HUDEP-2 (cell line): ENCODE data around the gene KIR2DL4.
"Not testable (repeated sequence)": the region's sequence is repeated elsewhere in the genome, so short reads cannot be mapped to it uniquely, and the experiment has no call there.

Experiments used
- DNase-seq, 76 experiments: peaks; one replicate each; lab custom pipeline; 2025; ENCODE audit not compliant: unreplicated experiment in 76 of 76; lab: John Stamatoyannopoulos, UW

Gene KIR2DL4

GRCh38 chr19:54804101-54804500 lies 691 bp downstream of the KIR2DL4 start:
- DNase-seq, result no peak

GRCh38 chr19:54804571-54804970 lies 1.2 kb downstream of the KIR2DL4 start:
- no peak for DNase-seq

GRCh38 chr19:54805665-54806515 lies 2.5 kb downstream of the KIR2DL4 start:
- DNase-seq, result no peak

GRCh38 chr19:54806516-54806838 lies 3.1 kb downstream of the KIR2DL4 start:
- DNase-seq, result no peak

GRCh38 chr19:54814571-54814970 lies 11.2 kb downstream of the KIR2DL4 start:
- not testable (repeated sequence) for DNase-seq

DNA sequence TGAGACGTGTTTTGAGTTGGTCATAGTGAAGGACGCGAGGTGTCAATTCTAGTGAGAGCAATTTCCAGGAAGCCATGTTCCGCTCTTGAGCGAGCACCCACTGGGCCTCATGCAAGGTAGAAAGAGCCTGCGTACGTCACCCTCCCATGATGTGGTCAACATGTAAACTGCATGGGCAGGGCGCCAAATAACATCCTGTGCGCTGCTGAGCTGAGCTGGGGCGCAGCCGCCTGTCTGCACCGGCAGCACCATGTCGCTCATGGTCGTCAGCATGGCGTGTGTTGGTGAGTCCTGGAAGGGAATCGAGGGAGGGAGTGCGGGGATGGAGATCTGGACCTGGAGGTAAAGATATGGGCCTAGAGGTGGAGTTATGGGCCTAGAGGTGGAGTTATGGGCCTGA lies 12.8 kb downstream of the KIR2DL4 start, which contains the start of gene KIR3DL1:
Gene KIR3DL1 (plus strand): TSS at position 218 of the 400 bp plus-strand sequence.
- DNase-seq, result not testable (repeated sequence)

DNA sequence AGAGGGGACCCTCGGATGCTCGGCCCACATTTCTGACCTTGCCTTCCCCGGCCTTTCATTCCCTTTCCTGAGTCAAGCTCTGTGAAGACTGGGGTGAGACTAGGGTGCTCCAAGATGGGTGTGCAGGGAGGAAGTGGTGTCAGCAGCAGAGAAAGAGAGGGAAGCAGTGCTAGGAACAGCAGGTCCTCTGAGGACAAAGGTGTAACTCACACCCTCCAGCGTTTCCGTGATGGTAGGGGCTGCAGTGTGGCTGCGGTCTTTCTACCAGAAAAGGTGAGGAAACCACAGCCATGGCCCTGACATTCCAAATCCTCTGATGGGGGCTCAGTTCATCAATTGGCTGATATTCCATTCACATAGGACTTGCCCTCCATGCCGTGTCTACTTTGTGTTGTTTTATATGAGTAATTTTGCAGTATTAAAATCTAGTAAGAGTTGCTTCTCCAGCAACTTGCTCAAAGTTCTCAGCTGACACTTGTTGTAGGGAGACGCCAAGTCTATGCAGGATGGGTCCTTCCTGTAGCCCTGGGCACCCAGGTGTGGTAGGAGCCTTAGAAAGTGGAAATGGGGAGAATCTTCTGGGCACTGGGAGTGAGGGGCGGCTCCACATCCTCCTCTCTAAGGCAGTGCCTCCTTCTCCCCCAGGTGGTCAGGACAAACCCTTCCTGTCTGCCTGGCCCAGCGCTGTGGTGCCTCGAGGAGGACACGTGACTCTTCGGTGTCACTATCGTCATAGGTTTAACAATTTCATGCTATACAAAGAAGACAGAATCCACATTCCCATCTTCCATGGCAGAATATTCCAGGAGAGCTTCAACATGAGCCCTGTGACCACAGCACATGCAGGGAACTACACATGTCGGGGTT lies 14.5 kb downstream of the KIR2DL4 start:
- DNase-seq, result no peak

DNA sequence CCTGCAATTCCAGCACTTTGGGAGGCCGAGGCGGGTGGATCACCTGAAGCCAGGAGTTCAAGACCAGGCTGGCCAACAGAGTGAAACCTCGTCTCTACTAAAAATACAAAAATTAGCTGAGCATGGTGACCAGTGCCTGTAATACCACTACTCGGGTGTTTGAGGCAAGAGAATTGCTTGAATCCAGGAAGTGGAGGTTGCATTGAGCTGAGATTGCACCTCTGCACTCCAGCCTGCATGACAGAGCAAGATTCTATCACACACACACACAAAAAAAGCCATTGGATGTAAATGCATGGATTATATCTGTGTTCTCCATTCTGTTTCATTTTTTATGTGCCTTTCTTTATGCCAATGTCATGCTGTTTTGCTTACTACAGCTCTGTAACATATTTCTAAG lies 21.0 kb downstream of the KIR2DL4 start:
- DNase-seq, result not testable (repeated sequence)

DNA sequence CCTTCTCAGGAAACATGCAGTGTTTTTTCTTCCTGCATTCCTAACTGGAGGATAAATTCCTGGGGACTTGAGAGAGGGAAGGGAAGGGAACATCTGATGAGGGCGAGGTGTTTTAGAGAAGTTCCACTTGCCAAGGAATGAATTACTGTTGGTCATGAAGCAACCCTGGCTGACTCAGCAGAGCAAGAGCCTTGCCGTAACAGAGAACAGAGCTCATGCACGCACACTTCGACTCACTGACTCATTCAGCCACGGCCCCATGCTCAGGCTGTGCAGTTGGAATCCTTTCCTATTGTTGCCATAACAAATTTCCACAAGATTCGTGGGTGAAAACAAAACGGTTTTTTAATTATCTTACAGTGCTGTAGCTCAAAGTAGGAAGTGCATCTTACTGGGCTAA lies 21.9 kb downstream of the KIR2DL4 start:
- not testable (repeated sequence) for DNase-seq

- not testable (repeated sequence) for DNase-seq
Measured at GRCh38 chr19:54828064-54828463, 24.7 kb downstream of the KIR2DL4 start.

GRCh38 chr19:54832496-54832895 lies 29.1 kb downstream of the KIR2DL4 start, which contains the start of gene KIR2DS4:
KIR2DS4 (plus strand) TSS chr19:54832676.
- DNase-seq, result not testable (repeated sequence)

GRCh38 chr19:54835126-54835525 lies 31.7 kb downstream of the KIR2DL4 start:
- DNase-seq, result not testable (repeated sequence)

DNA sequence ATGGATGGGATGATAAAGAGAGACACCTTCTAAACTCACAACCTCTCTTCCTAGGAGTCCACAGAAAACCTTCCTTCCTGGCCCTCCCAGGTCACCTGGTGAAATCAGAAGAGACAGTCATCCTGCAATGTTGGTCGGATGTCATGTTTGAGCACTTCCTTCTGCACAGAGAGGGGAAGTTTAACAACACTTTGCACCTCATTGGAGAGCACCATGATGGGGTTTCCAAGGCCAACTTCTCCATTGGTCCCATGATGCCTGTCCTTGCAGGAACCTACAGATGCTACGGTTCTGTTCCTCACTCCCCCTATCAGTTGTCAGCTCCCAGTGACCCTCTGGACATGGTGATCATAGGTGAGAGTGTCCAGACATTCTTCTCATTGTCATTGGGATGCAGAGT lies 34.1 kb downstream of the KIR2DL4 start:
- not testable (repeated sequence) for DNase-seq

DNA sequence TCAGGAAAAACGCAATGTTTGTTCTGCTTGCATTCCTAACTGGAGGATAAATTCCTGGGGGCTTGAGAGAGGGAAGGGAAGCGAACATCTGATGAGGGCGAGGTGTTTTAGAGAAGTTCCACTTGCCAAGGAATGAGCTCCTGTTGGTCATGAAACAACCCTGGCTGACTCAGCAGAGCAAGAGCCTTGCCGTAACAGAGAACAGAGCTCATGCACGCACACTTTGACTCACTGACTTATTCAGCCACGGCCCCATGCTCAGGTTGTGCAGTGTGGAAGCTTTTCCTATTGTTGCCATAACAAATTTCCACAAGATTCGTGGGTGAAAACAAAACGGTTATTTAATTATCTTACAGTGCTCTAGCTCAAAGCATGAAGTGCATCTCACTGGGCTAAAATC lies 39.8 kb downstream of the KIR2DL4 start:
- DNase-seq, result not testable (repeated sequence)

GRCh38 chr19:54850061-54850640 lies 46.7 kb downstream of the KIR2DL4 start, which contains the start of gene KIR3DL2:
KIR3DL2 (plus strand) TSS chr19:54850443; CDS start chr19:54850476, 33 bp downstream.
- DNase-seq, result not testable (repeated sequence)

DNA sequence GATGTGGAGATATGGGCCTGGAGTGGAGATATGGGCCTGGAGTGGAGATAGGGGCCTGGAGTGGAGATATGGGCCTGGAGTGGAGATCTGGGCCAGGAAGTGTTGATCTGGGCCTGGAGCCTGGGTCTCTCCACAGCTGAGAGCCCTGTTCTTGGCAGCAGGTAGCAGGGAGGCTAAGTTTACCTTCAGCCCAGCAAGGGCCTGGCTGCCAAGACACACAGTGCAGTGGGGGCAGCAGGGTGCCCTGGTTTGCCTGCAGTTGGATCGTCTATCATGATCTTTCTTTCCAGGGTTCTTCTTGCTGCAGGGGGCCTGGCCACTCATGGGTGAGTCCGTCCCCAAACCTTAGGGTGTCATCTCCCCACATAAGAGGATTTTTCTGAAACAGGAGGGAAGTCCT lies 47.5 kb downstream of the KIR2DL4 start:
- no peak for DNase-seq

- DNase-seq, result no peak
Measured at GRCh38 chr19:54851353-54851752, 47.9 kb downstream of the KIR2DL4 start.

DNA sequence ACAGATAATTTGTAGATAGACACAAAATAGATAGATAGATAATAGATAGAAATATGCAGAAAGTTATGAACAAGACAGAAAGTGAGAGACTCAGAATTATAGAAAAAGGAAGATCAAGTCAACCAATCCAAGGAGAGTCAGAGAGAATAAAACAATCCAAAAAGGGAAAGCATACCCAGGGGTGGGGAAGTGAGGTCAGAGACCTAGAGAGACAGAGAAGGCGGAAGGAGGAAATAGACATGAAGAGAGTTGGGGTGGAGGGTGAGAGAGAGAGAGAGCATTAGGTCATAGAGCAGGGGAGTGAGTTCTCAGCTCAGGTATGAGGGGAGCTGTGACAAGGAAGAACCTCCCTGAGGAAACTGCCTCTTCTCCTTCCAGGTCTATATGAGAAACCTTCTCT lies 51.8 kb downstream of the KIR2DL4 start:
- not testable (repeated sequence) for DNase-seq

DNA sequence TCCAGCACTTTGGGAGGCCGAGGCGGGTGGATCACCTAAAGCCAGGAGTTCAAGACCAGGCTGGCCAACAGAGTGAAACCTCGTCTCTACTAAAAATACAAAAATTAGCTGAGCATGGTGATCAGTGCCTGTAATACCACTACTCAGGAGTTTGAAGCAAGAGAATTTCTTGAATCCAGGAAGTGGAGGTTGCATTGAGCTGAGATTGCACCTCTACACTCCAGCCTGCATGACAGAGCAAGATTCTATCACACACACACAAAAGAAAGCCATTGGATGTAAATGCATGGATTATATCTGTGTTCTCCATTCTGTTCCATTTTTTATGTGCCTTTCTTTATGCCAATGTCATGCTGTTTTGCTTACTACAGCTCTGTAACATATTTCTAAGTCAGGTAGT lies 55.1 kb downstream of the KIR2DL4 start:
- DNase-seq, result not testable (repeated sequence)

DNA sequence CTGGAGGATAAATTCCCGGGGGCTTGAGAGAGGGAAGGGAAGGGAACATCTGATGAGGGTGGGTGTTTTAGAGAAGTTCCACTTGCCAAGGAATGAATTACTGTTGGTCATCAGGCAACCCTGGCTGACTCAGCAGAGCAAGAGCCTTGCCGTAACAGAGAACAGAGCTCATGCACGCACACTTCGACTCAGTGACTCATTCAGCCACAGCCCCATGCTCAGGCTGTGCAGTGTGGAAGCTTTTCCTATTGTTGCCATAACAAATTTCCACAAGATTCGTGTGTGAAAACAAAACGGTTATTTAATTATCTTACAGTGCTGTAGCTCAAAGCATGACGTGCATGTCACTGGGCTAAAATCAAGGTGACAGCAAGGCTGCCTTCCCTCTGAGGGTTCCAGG lies 56.0 kb downstream of the KIR2DL4 start:
- DNase-seq, result not testable (repeated sequence)

DNA sequence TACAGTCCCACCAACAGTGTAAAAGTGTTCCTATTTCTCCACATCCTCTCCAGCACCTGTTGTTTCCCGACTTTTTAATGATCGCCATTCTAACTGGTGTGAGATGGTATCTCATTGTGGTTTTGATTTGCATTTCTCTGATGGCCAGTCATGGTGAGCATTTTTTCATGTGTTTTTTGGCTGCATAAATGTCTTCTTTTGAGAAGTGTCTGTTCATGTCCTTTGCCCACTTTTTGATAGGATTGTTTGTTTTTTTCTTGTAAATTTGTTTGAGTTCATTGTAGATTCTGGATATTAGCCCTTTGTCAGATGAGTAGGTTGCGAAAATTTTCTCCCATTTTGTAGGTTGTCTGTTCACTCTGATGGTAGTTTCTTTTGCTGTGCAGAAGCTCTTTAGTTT lies 60.0 kb downstream of the KIR2DL4 start:
- DNase-seq, result not testable (repeated sequence)
